IMR-90 (cell line): ENCODE results near the gene RNASET2. TPM values are rescaled to one million over a fixed set of nuclear protein-coding genes. Genes with fewer than 3 reads are reported as not detected.

Experiments
- ATAC-seq: fragments of 200-7000 bp; cut with Tn5 transposase; 2 replicates; pipeline ENCODE4 v1.9.1; 2020; ENCODE audit warnings: low read depth, mild to moderate bottlenecking, moderate library complexity
- BruUV-seq: library from RNA; stranded (reverse); fragments of 400-500 nt; replicated peaks from 2 replicates; lab custom pipeline; 2021; lab: Mats Ljungman, UMichigan
- CTCF ChIA-PET: fragments of 300-600 bp; formaldehyde crosslinking; extraction: SDS; loops from one replicate; lab custom pipeline; 2021; ENCODE audit warnings: antibody characterized with exemption; lab: Yijun Ruan, JAX
- POLR2A ChIA-PET: fragments of 300-600 bp; sonication (Branson Sonifier 250); formaldehyde crosslinking; loops from one replicate; lab custom pipeline; 2022; ENCODE audit warnings: antibody characterized with exemption; ENCODE audit not compliant: unreplicated experiment; lab: Charles Lee
- DNase-seq: peaks from one replicate; pipeline ENCODE4 v3.0.0; 2013
- H2AFZ ChIP-seq: replicated peaks from 2 replicates; pipeline ENCODE3; 2013; ENCODE audit warnings: low read length, mild to moderate bottlenecking; ENCODE audit not compliant: poor library complexity
- H2AK5ac ChIP-seq: 2 replicates; pipeline ENCODE4 v1.6.1; 2013; ENCODE audit warnings: low read depth, low read length, inconsistent platforms
- H2AK9ac ChIP-seq: replicated peaks from 2 replicates; pipeline ENCODE3; 2013; ENCODE audit warnings: mild to moderate bottlenecking, low read depth, low read length, moderate library complexity; ENCODE audit not compliant: poor library complexity
- H2BK120ac ChIP-seq: 2 replicates; pipeline ENCODE4 v1.6.1; 2013; ENCODE audit warnings: low read depth, low read length, inconsistent platforms
- H2BK15ac ChIP-seq: 3 replicates; pipeline ENCODE4 v1.6.1; 2013; ENCODE audit warnings: low read depth, low read length, inconsistent platforms
- H2BK20ac ChIP-seq: 2 replicates; pipeline ENCODE4 v1.6.1; 2013; ENCODE audit warnings: low read depth, mild to moderate bottlenecking, inconsistent platforms, low read length, moderate library complexity
- H2BK5ac ChIP-seq: 2 replicates; pipeline ENCODE4 v1.6.1; 2013; ENCODE audit warnings: mild to moderate bottlenecking, low read depth, low read length, inconsistent platforms; ENCODE audit not compliant: poor library complexity, severe bottlenecking
- H3K14ac ChIP-seq: replicated peaks from 2 replicates; pipeline ENCODE4 v1.6.1; 2013; ENCODE audit warnings: low read depth, low read length, inconsistent platforms
- H3K18ac ChIP-seq: 2 replicates; pipeline ENCODE4 v1.6.1; 2013; ENCODE audit warnings: low read depth, low read length, control low read depth
- H3K23ac ChIP-seq: 2 replicates; pipeline ENCODE4 v1.6.1; 2013; ENCODE audit warnings: low read depth, low read length, inconsistent platforms
- H3K27ac ChIP-seq: 2 replicates; pipeline ENCODE4 v1.5.1; 2013; ENCODE audit warnings: mild to moderate bottlenecking, control low read depth, low read length; ENCODE audit not compliant: insufficient read depth
- H3K27me3 ChIP-seq: 2 replicates; pipeline ENCODE4 v1.6.1; 2013; ENCODE audit warnings: low read length; ENCODE audit not compliant: control insufficient read depth, insufficient read depth
- H3K36me3 ChIP-seq: 2 replicates; pipeline ENCODE4 v1.6.1; 2013; ENCODE audit warnings: low read length, mixed read lengths; ENCODE audit not compliant: control insufficient read depth, insufficient read depth
- H3K4ac ChIP-seq: 2 replicates; pipeline ENCODE4 v1.6.1; 2013; ENCODE audit warnings: low read depth, low read length, inconsistent platforms
- H3K4me1 ChIP-seq: 2 replicates; pipeline ENCODE4 v1.6.1; 2013; ENCODE audit warnings: low read length, mixed read lengths; ENCODE audit not compliant: control insufficient read depth, insufficient read depth
- H3K4me2 ChIP-seq: 2 replicates; pipeline ENCODE4 v1.6.1; 2013; ENCODE audit warnings: low read depth, mild to moderate bottlenecking, control low read depth, low read length, moderate library complexity
- H3K4me3 ChIP-seq: 2 replicates; pipeline ENCODE4 v1.5.1; 2013; ENCODE audit warnings: low read depth, mild to moderate bottlenecking, control low read depth, low read length, moderate library complexity; ENCODE audit not compliant: insufficient read depth
- H3K56ac ChIP-seq: 2 replicates; pipeline ENCODE4 v1.6.1; 2013; ENCODE audit warnings: low read length, inconsistent platforms; ENCODE audit not compliant: insufficient read depth; ENCODE audit errors: extremely low read depth
- H3K79me1 ChIP-seq, 2 experiments: 2 replicates each; pipeline ENCODE4 v1.6.1; 2013; ENCODE audit warnings: low read length in 2 of 2, inconsistent platforms in 1 of 2, low read depth in 1 of 2
- H3K9ac ChIP-seq: 2 replicates; pipeline ENCODE4 v1.6.1; 2013; ENCODE audit warnings: low read depth, low read length, control low read depth
- H3K9me1 ChIP-seq: 2 replicates; pipeline ENCODE4 v1.6.1; 2013; ENCODE audit warnings: low read length, inconsistent platforms; ENCODE audit not compliant: insufficient read depth
- H3K9me3 ChIP-seq: 2 replicates; pipeline ENCODE4 v1.6.1; 2013; ENCODE audit warnings: low read length; ENCODE audit not compliant: control insufficient read depth, insufficient read depth
- H4K20me1 ChIP-seq: 2 replicates; pipeline ENCODE4 v1.6.1; 2013; ENCODE audit warnings: low read length, inconsistent platforms; ENCODE audit not compliant: insufficient read depth
- H4K5ac ChIP-seq: 2 replicates; pipeline ENCODE4 v1.6.1; 2013; ENCODE audit warnings: mild to moderate bottlenecking, low read depth, low read length, control low read depth
- H4K8ac ChIP-seq, 2 experiments: 2 replicates each; pipeline ENCODE4 v1.6.1; 2013; ENCODE audit warnings: low read depth in 2 of 2, low read length in 2 of 2, control low read depth in 1 of 2, inconsistent platforms in 1 of 2
- H4K91ac ChIP-seq: 2 replicates; pipeline ENCODE4 v1.6.1; 2013; ENCODE audit warnings: low read depth, low read length, inconsistent platforms; ENCODE audit not compliant: insufficient read depth
- CHD1 ChIP-seq: IDR thresholded peaks from 2 replicates; pipeline ENCODE4 v1.6.1; 2012; ENCODE audit warnings: low read depth, low read length, improper control_type of control experiment
- ELK1 ChIP-seq: fragments of 150-350 bp; IDR thresholded peaks from 2 replicates; pipeline ENCODE4 v1.6.1; 2016; ENCODE audit warnings: low read depth, mild to moderate bottlenecking, low read length, moderate library complexity, borderline replicate concordance
- MAFK ChIP-seq: IDR thresholded peaks from 2 replicates; pipeline ENCODE4 v1.6.1; 2012; ENCODE audit warnings: low read depth, low read length, improper control_type of control experiment
- POLR2A ChIP-seq: IDR thresholded peaks from 2 replicates; pipeline ENCODE4 v1.6.1; 2012; ENCODE audit warnings: mild to moderate bottlenecking, low read depth, low read length
- RFX5 ChIP-seq: IDR thresholded peaks from 2 replicates; pipeline ENCODE4 v1.8.0; 2012; ENCODE audit warnings: low read depth, mild to moderate bottlenecking, low read length, moderate library complexity
- USF2 ChIP-seq: fragments of 150-350 bp; IDR thresholded peaks from 2 replicates; pipeline ENCODE4 v1.6.1; 2017; ENCODE audit warnings: mild to moderate bottlenecking, antibody characterized with exemption, low read length, low read depth
- WGBS, 2 experiments: methylation state at CpG; one replicate each; pipeline versions ENCODE4 v1.1.5 to v1.1.7; 2013; ENCODE audit warnings: missing lambda C conversion rate in 2 of 2; ENCODE audit not compliant: insufficient read length in 1 of 2; ENCODE audit errors: extremely low coverage in 2 of 2; 5-methylcytosine and 5-hydroxymethylcytosine counted together
- dilution Hi-C: fragments of 300-500 bp; cut with HindIII; formaldehyde crosslinking; loops from one replicate; pipeline ENCODE4 v1.14.3; 2018; ENCODE audit warnings: low sequenced_read_pairs; ENCODE audit not compliant: unreplicated experiment
- in situ Hi-C: fragments of 300-500 bp; cut with MboI; formaldehyde crosslinking; loops from 3 replicates; pipeline ENCODE4 v1.14.3; 2019; ENCODE audit warnings: low sequenced_read_pairs, inconsistent platforms, mixed read lengths
- intact Hi-C: fragments of 100-400 bp; cut with micrococcal nuclease; formaldehyde crosslinking; loops from 2 replicates; pipeline ENCODE4 v1.10.0; 2022
- polyA plus RNA-seq, 3 experiments: library from polyadenylated mRNA; depleted of rRNA; stranded (reverse); fragments of >200 nt; gene quantifications; 2 replicates each; pipeline ENCODE4 v1.2.3, GENCODE V29; 2012; ENCODE audit warnings: low replicate concordance in 1 of 3
- total RNA-seq: library from RNA; depleted of rRNA; stranded (reverse); fragments of >200 nt; gene quantifications from 2 replicates; pipeline ENCODE4 v1.2.3, GENCODE V29; 2012

Gene RNASET2
- total and polyA plus RNA-seq, 2 of the 4 experiments (the other 2 are of a cell fraction), result 13.6 to 24.9 TPM

GRCh38 chr6:166927240-166927934 lies 29.0 kb downstream of the RNASET2 start:
- ATAC-seq (no peak), DNase-seq (no peak)
- no peak overlapping the region for H3K56ac ChIP-seq
- H2BK15ac ChIP-seq, result no peak overlapping the region
- H3K14ac ChIP-seq, result no peak overlapping the region
- no peak overlapping the region for H4K5ac ChIP-seq
- no peak overlapping the region for H4K8ac ChIP-seq
- dilution Hi-C loops (no loop called here), in situ Hi-C loops (no loop called here), intact Hi-C loops (no loop called here)
- ChIA-PET POLR2A (no interaction called here), CTCF (no interaction called here)
- H3K4me2 ChIP-seq, result no peak overlapping the region
- H2AFZ ChIP-seq, result no peak overlapping the region
- no peak overlapping the region for H2BK120ac ChIP-seq
- H3K23ac ChIP-seq, result no peak overlapping the region
- H2BK20ac ChIP-seq, result no peak overlapping the region
- H3K18ac ChIP-seq, result no peak overlapping the region
- H3K4me1 ChIP-seq, result no peaks in the 10 kb centered on the region
- TF ChIP-seq USF2 (no peak), ELK1 (no peak), RFX5 (no peak), MAFK (no peak), POLR2A (no peak), CHD1 (no peak)
- H3K36me3 ChIP-seq, result no peaks in the 10 kb centered on the region
- no peak overlapping the region for H3K4me3 ChIP-seq
- H4K91ac ChIP-seq, result no peak overlapping the region
- no peak overlapping the region for H2BK5ac ChIP-seq
- H3K9ac ChIP-seq, result no peak overlapping the region
- H4K20me1 ChIP-seq, result no peaks in the 10 kb centered on the region; the same call in 1 of the 2 replicates
- H3K27ac ChIP-seq, result no peak overlapping the region
- no peaks in the 10 kb centered on the region for H3K9me3 ChIP-seq
- H3K4ac ChIP-seq, result no peak overlapping the region
- H3K79me1 ChIP-seq, result no peaks in the 10 kb centered on the region
- no peak overlapping the region for H2AK5ac ChIP-seq
- 80% methylated on average over 4 of the region's 12 CpGs; no CpG with 5 or more reads in 1 of the 2 experiments for WGBS, 2 experiments
- no peaks in the 10 kb centered on the region for H3K27me3 ChIP-seq
- BruUV-seq, result no TSS peak
- H2AK9ac ChIP-seq, result no peak overlapping the region
- H3K9me1 ChIP-seq, result peaks cover 8% of the 10 kb centered on the region; the same call in 1 of the 2 replicates
